NOMO-1 treated with dmso at 0.1 percent for 144 hours (cell line): ENCODE measurements around the gene RALA.
A peak's percentile ranks its signal among the peaks of the same experiment; 100 is the strongest.
"Not testable (repeated sequence)": the region's sequence is repeated elsewhere in the genome, so short reads cannot be mapped to it uniquely, and the experiment has no call there.

Experiments used
- DNase-seq: peaks from one replicate; lab custom pipeline; 2025; ENCODE audit not compliant: unreplicated experiment; lab: John Stamatoyannopoulos, UW

RALA gene

DNA sequence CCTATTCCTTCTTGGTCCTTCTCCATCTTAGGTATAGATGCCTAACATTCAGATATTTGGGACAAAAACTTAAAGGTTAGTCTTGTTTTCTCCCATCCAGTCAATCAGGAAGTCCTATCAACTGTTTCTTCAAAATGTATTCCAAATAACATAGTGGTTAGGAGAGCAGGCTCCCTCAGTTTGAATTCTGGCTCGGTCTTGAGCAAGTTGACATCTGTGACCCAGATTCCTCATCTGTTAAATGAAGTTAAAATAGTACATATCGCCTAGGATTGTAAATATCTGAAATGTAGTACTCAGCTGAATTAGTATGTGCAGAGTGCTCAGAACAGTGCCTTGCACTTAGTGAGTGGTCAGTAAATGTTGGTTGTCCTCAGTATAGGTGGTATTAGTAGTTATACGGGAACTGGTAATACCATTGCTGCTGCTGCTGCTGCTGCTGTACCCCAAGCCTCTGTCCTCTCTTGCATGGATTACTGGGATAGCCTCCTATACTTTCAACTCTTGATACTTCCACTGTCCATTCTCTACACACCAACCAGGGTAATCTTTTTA lies 58.6 kb downstream of the RALA start:
- no peak for DNase-seq

GRCh38 chr7:39683216-39683845 lies 60.0 kb downstream of the RALA start:
- DNase-seq = no peak

- DNase-seq = no peak
Measured at GRCh38 chr7:39686261-39686924, 63.0 kb downstream of the RALA start.

DNA sequence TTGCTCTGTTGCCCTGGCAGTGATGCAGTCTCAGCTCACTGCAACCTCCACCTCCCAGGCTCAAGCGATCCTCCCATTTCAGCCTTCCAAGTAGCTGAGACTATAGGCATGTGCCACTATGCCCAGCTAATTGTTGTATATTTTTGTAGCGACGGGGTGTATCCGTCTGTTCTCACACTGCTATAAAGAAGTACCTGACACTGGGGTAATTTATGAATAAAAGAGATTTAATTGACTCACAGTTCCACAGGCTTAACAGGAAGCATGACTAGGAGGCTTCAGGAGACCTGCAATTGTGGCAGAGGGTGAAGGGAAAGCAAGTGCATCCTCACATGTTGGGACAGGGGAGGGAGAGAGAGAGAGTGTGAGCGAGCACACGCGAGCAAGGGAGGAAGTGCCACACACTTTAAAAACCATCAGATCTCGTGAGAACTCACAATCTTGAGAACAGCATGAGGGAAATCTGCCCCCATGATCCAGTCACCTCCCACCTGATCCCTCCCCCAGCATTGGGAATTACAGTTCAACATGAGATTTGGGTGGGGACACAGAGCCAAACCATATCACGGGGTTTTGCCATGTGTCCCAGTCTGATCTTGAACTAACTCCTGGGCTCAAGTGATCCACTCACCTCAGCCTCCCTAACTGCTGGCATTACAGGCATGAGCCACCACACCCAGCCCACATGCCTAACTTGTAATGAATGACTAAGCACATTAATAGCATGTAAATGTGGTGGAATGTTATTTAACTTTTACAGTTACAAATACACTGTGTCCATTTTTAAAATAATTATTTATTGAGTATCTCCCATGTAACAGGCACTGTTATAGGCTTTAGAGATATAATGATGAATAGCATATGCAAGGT lies 65.5 kb downstream of the RALA start:
- DNase-seq = no peak

DNA sequence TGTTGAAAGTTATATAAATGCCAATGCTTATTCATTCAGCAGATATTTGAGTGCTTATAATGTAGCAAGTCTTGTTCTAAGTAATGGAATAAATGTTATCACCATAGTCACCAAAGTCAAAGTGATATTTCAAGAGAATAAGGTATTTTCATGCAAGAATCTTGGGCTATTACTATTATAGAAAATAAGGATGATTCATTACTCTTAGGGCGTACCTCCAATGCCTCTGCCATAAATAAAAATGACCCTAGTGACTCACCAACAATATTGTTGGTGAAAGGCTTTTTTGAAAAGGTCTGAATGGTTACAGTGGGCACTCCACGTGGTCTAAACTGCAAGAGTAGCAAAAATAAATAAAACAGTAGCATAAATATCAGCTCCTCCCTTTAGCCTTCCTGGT lies 68.4 kb downstream of the RALA start:
- no peak for DNase-seq

GRCh38 chr7:39693086-39693485 lies 69.7 kb downstream of the RALA start:
- DNase-seq = not testable (repeated sequence)

- no peak for DNase-seq
Measured at GRCh38 chr7:39693812-39694211, 70.4 kb downstream of the RALA start.

GRCh38 chr7:39695852-39696586 lies 72.6 kb downstream of the RALA start:
- no peak for DNase-seq

- DNase-seq = no peak
Measured at GRCh38 chr7:39696631-39697030, 73.3 kb downstream of the RALA start.

GRCh38 chr7:39697483-39697882 lies 74.1 kb downstream of the RALA start:
- no peak for DNase-seq

- DNase-seq = no peak
Measured at GRCh38 chr7:39700165-39700564, 76.8 kb downstream of the RALA start.

GRCh38 chr7:39700932-39701331 lies 77.6 kb downstream of the RALA start:
- peak; percentile 91 for DNase-seq

DNA sequence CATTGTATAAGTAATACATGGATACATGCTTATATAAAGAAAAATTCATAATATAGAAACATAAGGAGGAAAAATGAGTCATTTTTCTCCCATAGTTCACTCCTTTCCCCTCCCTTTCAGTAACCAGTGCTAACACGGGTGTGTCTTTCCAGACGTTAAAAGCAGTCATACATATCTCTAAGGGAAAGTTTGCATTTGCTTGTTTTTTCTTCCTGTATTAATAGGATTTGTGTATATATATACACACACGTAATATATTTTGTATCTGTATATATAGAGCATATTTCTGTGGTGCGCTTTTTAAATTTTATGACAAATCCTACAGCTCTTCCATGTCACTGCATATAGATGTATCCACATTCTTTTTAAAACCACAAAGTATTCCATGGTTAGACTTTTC lies 78.8 kb downstream of the RALA start:
- no peak for DNase-seq

DNA sequence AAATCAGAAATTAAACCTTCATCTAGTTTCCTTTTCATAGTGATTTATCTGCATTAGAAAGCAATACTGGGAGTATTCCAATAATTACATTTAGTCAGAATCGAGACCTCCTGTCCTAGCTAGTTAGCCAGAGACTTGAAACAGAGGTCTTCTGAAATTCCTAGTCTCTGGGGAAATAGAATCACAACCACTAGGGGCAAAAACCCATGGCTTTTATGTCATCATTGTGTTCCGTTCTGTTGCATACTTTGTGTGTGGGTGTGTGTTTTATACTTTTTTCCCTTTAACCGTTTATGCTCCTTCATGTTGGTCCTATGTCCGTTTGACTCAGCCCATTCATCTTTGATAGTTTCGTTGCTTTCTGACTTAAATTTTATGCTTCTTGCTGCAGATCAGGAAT lies 79.8 kb downstream of the RALA start:
- DNase-seq = no peak

DNA sequence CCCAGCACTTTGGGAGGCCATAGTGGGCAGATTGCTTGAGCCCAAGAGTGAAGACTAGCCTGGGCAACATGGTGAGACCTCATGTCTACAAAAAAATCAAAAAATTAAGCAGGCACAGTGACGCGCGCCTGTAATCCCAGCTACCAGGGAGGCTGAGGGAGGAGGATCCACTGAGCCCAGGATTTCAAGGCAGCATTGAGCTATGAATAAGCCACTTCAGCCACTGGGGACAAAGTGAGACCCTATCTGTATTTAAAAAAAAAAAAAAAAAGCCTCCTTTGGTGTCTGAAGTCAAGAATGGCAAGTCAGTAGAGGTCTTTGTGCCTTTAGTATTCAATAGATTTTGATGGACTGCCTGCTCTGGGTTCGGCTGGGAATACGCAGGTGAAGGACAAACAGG lies 85.7 kb downstream of the RALA start:
- no peak for DNase-seq

GRCh38 chr7:39709768-39710311 lies 86.5 kb downstream of the RALA start:
- no peak for DNase-seq

DNA sequence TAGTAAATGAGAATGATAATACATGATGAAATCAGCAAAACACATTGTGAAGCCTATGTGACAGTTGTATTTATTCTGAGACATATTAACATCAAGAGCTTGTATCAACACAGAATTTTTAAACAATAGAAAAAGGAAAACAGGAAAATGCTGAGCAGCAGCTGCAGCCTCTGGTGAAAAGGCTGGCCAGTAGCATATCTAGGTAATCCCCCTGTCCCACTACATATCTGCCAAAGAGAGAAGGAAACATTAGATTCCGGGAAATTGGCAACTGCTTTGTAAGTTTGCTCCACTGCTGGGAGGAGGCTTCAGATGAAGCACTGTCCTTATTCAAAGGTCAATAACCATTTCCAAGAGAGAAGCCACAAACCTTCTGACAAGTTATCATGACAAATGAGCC lies 89.4 kb downstream of the RALA start:
- DNase-seq = no peak

- no peak for DNase-seq
Measured at GRCh38 chr7:39714447-39715091, 91.2 kb downstream of the RALA start.

- DNase-seq = no peak
Measured at GRCh38 chr7:39720586-39720985, 97.2 kb downstream of the RALA start.

DNA sequence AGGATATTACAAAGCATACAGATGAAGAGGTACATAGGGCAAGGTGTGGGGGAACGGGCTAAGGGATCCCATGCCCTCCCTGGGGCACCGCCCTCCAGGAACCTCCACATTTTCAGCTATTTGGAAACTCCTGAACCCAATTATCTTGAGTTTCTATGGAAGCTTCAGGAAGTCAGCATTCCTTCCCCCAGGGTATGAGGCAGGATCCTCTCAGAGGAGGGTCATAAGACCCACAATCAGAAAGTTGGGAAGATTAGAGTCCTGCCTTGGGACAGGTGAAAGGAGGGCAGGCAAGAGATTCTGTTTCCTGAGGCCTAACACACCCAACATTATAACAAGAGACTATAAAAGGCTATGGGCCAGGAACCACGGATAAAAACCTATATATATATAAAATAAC lies 98.0 kb downstream of the RALA start:
- no peak for DNase-seq
